Measurements from ENCODE around the gene POU2F3. TPM values are rescaled to one million over a fixed set of nuclear protein-coding genes. Genes with fewer than 3 reads are reported as not detected.

POU2F3 gene
- total and polyA plus RNA-seq, 2 of the 13 experiments (the other 11 are each of a cell fraction or from before 2014, with no cell fraction given), result not detected

GRCh38 chr11:120217941-120218694 lies 21.8 kb upstream of the POU2F3 start (continued):
- TF ChIP-seq ZNF576 (CRISPR knock-in tag; IDR thresholded peaks at IDR 0.05), result no peak
- TF ChIP-seq ZNF562 (CRISPR knock-in tag; IDR thresholded peaks at IDR 0.05; ENCODE audit: borderline replicate concordance), result no peak
- TF ChIP-seq, protein P1, sequence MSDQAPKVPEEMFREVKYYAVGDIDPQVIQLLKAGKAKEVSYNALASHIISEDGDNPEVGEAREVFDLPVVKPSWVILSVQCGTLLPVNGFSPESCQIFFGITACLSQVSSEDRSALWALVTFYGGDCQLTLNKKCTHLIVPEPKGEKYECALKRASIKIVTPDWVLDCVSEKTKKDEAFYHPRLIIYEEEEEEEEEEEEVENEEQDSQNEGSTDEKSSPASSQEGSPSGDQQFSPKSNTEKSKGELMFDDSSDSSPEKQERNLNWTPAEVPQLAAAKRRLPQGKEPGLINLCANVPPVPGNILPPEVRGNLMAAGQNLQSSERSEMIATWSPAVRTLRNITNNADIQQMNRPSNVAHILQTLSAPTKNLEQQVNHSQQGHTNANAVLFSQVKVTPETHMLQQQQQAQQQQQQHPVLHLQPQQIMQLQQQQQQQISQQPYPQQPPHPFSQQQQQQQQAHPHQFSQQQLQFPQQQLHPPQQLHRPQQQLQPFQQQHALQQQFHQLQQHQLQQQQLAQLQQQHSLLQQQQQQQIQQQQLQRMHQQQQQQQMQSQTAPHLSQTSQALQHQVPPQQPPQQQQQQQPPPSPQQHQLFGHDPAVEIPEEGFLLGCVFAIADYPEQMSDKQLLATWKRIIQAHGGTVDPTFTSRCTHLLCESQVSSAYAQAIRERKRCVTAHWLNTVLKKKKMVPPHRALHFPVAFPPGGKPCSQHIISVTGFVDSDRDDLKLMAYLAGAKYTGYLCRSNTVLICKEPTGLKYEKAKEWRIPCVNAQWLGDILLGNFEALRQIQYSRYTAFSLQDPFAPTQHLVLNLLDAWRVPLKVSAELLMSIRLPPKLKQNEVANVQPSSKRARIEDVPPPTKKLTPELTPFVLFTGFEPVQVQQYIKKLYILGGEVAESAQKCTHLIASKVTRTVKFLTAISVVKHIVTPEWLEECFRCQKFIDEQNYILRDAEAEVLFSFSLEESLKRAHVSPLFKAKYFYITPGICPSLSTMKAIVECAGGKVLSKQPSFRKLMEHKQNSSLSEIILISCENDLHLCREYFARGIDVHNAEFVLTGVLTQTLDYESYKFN (CRISPR knock-in tag; conservative IDR thresholded peaks at IDR 0.05), result peak; percentile 63
- TF ChIP-seq SOX13 (IDR thresholded peaks at IDR 0.05), result no peak
- TF ChIP-seq SOX13 (CRISPR knock-in tag; conservative IDR thresholded peaks at IDR 0.05 in 1 of 2, IDR thresholded peaks at IDR 0.05 in 1 of 2), result peak in 1 of 2 experiments; percentile 68; a peak in 1 of 4 replicates
- TF ChIP-seq NONO (IDR thresholded peaks at IDR 0.05), result no peak
- peak; percentile 36; the same call in 1 of the 2 replicates for TF ChIP-seq NONO (CRISPR knock-in tag; conservative IDR thresholded peaks at IDR 0.05)
- TF ChIP-seq, protein P2, sequence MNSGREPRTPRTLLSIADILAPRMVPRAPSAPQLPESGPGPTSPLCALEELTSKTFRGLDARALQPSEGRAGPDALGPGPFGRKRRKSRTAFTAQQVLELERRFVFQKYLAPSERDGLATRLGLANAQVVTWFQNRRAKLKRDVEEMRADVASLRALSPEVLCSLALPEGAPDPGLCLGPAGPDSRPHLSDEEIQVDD (CRISPR knock-in tag; IDR thresholded peaks at IDR 0.05; ENCODE audit: borderline replicate concordance), result no peak
- TF ChIP-seq FOXP4 (CRISPR knock-in tag; IDR thresholded peaks at IDR 0.05), result 0 out of 2 replicates have a peak, but pooled peaks have one; percentile 11
- no peak for TF ChIP-seq CC2D1A (CRISPR knock-in tag; IDR thresholded peaks at IDR 0.05)
- TF ChIP-seq ZNF329 (CRISPR knock-in tag; IDR thresholded peaks at IDR 0.05; ENCODE audit: low read depth), result no peak
- TF ChIP-seq, protein P3, sequence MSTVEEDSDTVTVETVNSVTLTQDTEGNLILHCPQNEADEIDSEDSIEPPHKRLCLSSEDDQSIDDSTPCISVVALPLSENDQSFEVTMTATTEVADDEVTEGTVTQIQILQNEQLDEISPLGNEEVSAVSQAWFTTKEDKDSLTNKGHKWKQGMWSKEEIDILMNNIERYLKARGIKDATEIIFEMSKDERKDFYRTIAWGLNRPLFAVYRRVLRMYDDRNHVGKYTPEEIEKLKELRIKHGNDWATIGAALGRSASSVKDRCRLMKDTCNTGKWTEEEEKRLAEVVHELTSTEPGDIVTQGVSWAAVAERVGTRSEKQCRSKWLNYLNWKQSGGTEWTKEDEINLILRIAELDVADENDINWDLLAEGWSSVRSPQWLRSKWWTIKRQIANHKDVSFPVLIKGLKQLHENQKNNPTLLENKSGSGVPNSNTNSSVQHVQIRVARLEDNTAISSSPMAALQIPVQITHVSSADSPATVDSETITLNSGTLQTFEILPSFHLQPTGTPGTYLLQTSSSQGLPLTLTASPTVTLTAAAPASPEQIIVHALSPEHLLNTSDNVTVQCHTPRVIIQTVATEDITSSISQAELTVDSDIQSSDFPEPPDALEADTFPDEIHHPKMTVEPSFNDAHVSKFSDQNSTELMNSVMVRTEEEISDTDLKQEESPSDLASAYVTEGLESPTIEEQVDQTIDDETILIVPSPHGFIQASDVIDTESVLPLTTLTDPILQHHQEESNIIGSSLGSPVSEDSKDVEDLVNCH (CRISPR knock-in tag; IDR thresholded peaks at IDR 0.05), result no peak
- TF ChIP-seq ZNF496 (CRISPR knock-in tag; IDR thresholded peaks at IDR 0.05; ENCODE audit: insufficient replicate concordance), result no peak
- no peak for TF ChIP-seq ZNF567 (CRISPR knock-in tag; IDR thresholded peaks at IDR 0.05; ENCODE audit: borderline replicate concordance)
- TF ChIP-seq NFRKB (IDR thresholded peaks at IDR 0.05), result no peak
- no peak for TF ChIP-seq KDM1A (CRISPR knock-in tag; IDR thresholded peaks at IDR 0.05)
- no peak for TF ChIP-seq MIXL1 (CRISPR knock-in tag; IDR thresholded peaks at IDR 0.05)
- TF ChIP-seq GLI4 (CRISPR knock-in tag; IDR thresholded peaks at IDR 0.05; ENCODE audit: borderline replicate concordance), result no peak
- TF ChIP-seq POLR2A (IDR thresholded peaks at IDR 0.05; ENCODE audit: insufficient read depth in 1 of 2, low read depth in 2 of 2, low read length in 2 of 2), result 0 out of 4 replicates have a peak, but pooled peaks of 1 of the 2 experiments have one; percentile 20
